ENCODE data around the gene PIEZO1.

Gene PIEZO1

DNA sequence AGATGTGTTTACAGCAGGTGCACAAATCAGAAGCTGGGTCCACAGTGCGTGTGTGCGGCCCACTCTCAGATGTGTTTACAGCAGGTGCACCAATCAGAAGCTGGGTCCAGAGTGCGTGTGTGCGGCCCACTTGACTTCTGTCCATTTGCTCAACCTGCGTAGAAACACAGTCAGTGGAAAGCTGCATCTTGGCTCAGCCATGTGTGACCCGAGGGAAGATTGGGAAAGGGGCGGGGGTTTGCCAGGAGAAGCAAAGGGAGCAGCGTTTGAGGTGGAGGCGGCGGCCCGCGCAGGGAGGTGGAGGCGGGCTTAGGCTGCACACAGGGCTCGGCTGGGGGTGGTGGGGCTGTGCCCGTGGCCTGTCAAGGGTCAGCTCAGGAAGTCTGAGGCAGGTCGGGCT lies 74.5 kb downstream of the PIEZO1 start:
- H3K4me1 Mint-ChIP-seq: peaks cover 22% of the 10 kb centered on the region
- no peak overlapping the region for H3K27ac Mint-ChIP-seq
- TF ChIP-seq, protein P1, sequence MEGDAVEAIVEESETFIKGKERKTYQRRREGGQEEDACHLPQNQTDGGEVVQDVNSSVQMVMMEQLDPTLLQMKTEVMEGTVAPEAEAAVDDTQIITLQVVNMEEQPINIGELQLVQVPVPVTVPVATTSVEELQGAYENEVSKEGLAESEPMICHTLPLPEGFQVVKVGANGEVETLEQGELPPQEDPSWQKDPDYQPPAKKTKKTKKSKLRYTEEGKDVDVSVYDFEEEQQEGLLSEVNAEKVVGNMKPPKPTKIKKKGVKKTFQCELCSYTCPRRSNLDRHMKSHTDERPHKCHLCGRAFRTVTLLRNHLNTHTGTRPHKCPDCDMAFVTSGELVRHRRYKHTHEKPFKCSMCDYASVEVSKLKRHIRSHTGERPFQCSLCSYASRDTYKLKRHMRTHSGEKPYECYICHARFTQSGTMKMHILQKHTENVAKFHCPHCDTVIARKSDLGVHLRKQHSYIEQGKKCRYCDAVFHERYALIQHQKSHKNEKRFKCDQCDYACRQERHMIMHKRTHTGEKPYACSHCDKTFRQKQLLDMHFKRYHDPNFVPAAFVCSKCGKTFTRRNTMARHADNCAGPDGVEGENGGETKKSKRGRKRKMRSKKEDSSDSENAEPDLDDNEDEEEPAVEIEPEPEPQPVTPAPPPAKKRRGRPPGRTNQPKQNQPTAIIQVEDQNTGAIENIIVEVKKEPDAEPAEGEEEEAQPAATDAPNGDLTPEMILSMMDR (IDR thresholded peaks at IDR 0.05): no peak
- no peaks in the 10 kb centered on the region for H3K36me3 Mint-ChIP-seq (ENCODE audit: low read depth)
- H3K27me3 Mint-ChIP-seq (ENCODE audit: low read depth, poor library complexity): peaks cover under 1% of the 10 kb centered on the region
- no peak for DNase-seq
- no peak overlapping the region for H3K4me3 Mint-ChIP-seq
- no peaks in the 10 kb centered on the region for H3K9me3 Mint-ChIP-seq

- Mint-ChIP-seq H3K4me1 (peaks cover 35% of the 10 kb centered on the region), H3K27ac (no peak overlapping the region), H3K36me3 (ENCODE audit: low read depth) (no peaks in the 10 kb centered on the region), H3K9me3 (no peaks in the 10 kb centered on the region), H3K4me3 (peak overlapping the region; percentile 83), H3K27me3 (ENCODE audit: low read depth, poor library complexity) (peaks cover 7% of the 10 kb centered on the region)
- TF ChIP-seq, protein P1 (IDR thresholded peaks at IDR 0.05): no peak
- DNase-seq: no peak
Measured at GRCh38 chr16:88706965-88707826, 77.8 kb downstream of the PIEZO1 start.

DNA sequence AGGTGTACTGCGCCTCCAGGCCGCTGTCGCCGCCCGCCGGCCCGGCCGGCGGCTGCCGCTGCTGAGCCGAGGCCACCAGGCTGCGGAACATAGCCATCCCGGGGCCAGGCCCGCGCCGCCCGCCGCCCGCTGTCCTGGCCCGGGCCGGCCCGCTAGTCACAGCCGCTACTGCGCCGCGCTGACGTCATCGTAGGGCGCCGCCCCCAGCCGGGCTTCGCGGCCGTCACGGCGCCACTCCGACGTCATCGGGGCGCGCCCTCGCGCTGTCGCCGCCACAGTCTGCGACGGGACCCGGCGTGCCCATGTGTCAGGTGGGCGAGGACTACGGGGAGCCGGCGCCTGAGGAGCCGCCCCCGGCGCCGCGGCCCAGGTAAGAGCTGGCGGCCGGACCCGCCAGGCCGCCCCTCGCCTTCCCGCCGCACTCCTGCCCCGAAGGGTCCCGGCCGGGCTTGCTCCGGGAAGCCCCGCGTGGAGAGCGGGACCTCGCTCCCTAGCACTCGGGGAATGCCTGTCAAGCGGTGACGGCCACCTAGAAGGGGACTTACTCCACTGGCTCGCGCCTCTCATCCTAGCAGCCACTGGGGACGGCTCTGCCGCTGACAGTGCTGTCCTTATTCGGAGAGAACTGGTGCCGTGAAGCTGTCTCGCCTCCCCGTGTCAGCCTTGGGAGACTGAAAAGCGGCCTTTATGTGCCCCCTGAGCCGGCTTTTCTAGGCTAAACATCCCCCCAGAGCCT lies 78.6 kb downstream of the PIEZO1 start, which contains the start of the genes CTU2 and RNF166:
CTU2 (plus strand) TSS at position 275 of the 736 bp plus-strand sequence; CDS start at position 303, 28 bp downstream.
RNF166 (minus strand) TSS at position 180 of the 736 bp plus-strand sequence; CDS start at position 97, 83 bp downstream.
- H3K36me3 Mint-ChIP-seq (ENCODE audit: low read depth): no peaks in the 10 kb centered on the region
- H3K4me1 Mint-ChIP-seq: peaks cover 30% of the 10 kb centered on the region
- H3K9me3 Mint-ChIP-seq: no peaks in the 10 kb centered on the region
- TF ChIP-seq, protein P1 (IDR thresholded peaks at IDR 0.05): no peak
- peak; percentile 96 for DNase-seq
- H3K4me3 Mint-ChIP-seq: peak within 1 kb of the TSS; percentile 87
- H3K27me3 Mint-ChIP-seq (ENCODE audit: low read depth, poor library complexity): peaks cover 7% of the 10 kb centered on the region
- H3K27ac Mint-ChIP-seq: no peak within 1 kb of the TSS

DNA sequence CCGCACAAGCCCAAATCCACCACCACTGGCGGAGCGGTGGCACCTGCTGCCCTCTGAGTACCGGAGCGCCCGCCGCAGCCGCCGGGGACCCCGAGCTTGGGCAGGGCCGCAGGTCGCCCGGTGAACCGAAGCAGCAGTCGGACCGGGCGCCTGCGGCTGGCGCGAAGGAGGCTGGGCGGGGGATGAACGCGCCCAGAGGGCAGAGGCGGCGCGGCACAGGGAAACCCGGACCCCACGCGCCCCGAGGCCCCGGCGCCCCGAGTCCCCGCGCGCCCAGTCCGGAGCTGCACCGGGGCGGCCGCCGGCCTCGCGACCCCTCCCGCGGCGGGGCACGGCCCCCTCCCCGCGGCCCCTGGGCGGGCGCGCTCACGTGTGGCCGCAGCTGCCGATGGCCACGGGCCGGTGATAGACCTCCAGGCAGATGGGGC lies 79.2 kb downstream of the PIEZO1 start:
- H3K27me3 Mint-ChIP-seq (ENCODE audit: low read depth, poor library complexity): peaks cover 7% of the 10 kb centered on the region
- peak; percentile 56 for DNase-seq
- H3K36me3 Mint-ChIP-seq (ENCODE audit: low read depth): no peaks in the 10 kb centered on the region
- peak overlapping the region; percentile 87 for H3K4me3 Mint-ChIP-seq
- no peak overlapping the region for H3K27ac Mint-ChIP-seq
- no peaks in the 10 kb centered on the region for H3K9me3 Mint-ChIP-seq
- TF ChIP-seq, protein P1 (IDR thresholded peaks at IDR 0.05): no peak
- peaks cover 29% of the 10 kb centered on the region for H3K4me1 Mint-ChIP-seq

- DNase-seq: no peak
- Mint-ChIP-seq H3K4me3 (peak overlapping the region; percentile 87), H3K36me3 (ENCODE audit: low read depth) (no peaks in the 10 kb centered on the region), H3K27me3 (ENCODE audit: low read depth, poor library complexity) (peaks cover 7% of the 10 kb centered on the region), H3K4me1 (peaks cover 24% of the 10 kb centered on the region), H3K27ac (no peak overlapping the region), H3K9me3 (no peaks in the 10 kb centered on the region)
- TF ChIP-seq, protein P1 (IDR thresholded peaks at IDR 0.05): no peak
Measured at GRCh38 chr16:88705076-88705684, 79.8 kb downstream of the PIEZO1 start.
